AG04449 (cell line): ENCODE results near the gene SLC6A11.

Source experiments
- CTCF ChIA-PET: fragments of 350-600 bp; formaldehyde crosslinking; extraction: SDS; loops from one replicate; lab custom pipeline; 2021; ENCODE audit warnings: antibody characterized with exemption; lab: Yijun Ruan, JAX
- POLR2A ChIA-PET: fragments of 400-600, 350-600 bp; formaldehyde crosslinking; extraction: SDS; loops from one replicate; lab custom pipeline; 2020; ENCODE audit warnings: antibody characterized with exemption, inconsistent platforms; lab: Yijun Ruan, JAX
- DNase-seq: peaks from one replicate; pipeline ENCODE4 v3.0.0-alpha.2; 2010; ENCODE audit warnings: low read depth, low spot score
- H3K4me3 ChIP-seq: 2 replicates; pipeline ENCODE4 v1.5.1; 2011; ENCODE audit warnings: low read depth, mild to moderate bottlenecking, control low read depth, low read length
- CTCF ChIP-seq: IDR thresholded peaks from one replicate; pipeline ENCODE4 v1.5.1; 2011; ENCODE audit warnings: mild to moderate bottlenecking, moderate library complexity, low read length, control low read depth, inconsistent platforms; ENCODE audit not compliant: insufficient read depth; ENCODE audit errors: missing control alignments

Gene SLC6A11

GRCh38 chr3:10946526-10946925 lies 130.5 kb downstream of the SLC6A11 start:
- H3K4me3 ChIP-seq, result no peak overlapping the region
- CTCF ChIA-PET, result interaction anchor here (0.7 to 11.2 kb wide), 19 partner anchors 11 to 390 kb away, joined by 3 to 290 read pairs (median 5); partner anchors contain the start of gene HRH1
- POLR2A ChIA-PET, result interaction anchor here (0.6 kb wide), 1 partner anchor 114 kb away, joined by 3 read pairs; no protein-coding TSS in a partner anchor
- DNase-seq, result no peak
- TF ChIP-seq CTCF, result no peak

- DNase-seq, result no peak
- no peak overlapping the region for H3K4me3 ChIP-seq
- ChIA-PET CTCF (interaction anchor here (1.1 to 11.2 kb wide), 3 partner anchors 11 to 190 kb away, joined by 4 to 290 read pairs (median 13); no protein-coding TSS in a partner anchor), POLR2A (no interaction called here)
- no peak for TF ChIP-seq CTCF
Measured at GRCh38 chr3:10948326-10948725, 132.3 kb downstream of the SLC6A11 start.

GRCh38 chr3:10949197-10949596 lies 133.2 kb downstream of the SLC6A11 start:
- no peak for DNase-seq
- H3K4me3 ChIP-seq, result no peak overlapping the region
- ChIA-PET CTCF (interaction anchor here (1.0 to 11.2 kb wide), 7 partner anchors 8 to 273 kb away, joined by 3 to 290 read pairs (median 3); no protein-coding TSS in a partner anchor), POLR2A (no interaction called here)
- TF ChIP-seq CTCF, result no peak

GRCh38 chr3:10950476-10951294 lies 134.7 kb downstream of the SLC6A11 start:
- DNase-seq, result no peak
- ChIA-PET CTCF (interaction anchor here (0.6 to 11.2 kb wide), 18 partner anchors 8 to 384 kb away, joined by 3 to 290 read pairs (median 4); partner anchors contain the start of gene SLC6A1), POLR2A (no interaction called here)
- TF ChIP-seq CTCF, result peak; percentile 74
- no peak overlapping the region for H3K4me3 ChIP-seq

GRCh38 chr3:10951295-10951926 lies 135.4 kb downstream of the SLC6A11 start:
- POLR2A ChIA-PET, result no interaction called here
- DNase-seq, result no peak
- TF ChIP-seq CTCF, result no peak
- CTCF ChIA-PET, result interaction anchor here (0.6 to 11.2 kb wide), 17 partner anchors 8 to 383 kb away, joined by 3 to 290 read pairs (median 4); partner anchors contain the start of gene SLC6A1
- H3K4me3 ChIP-seq, result no peak overlapping the region
